Measurements from ENCODE around the gene RFTN1.

RFTN1 gene

GRCh38 chr3:16373341-16373946 is 140.1 kb downstream of the RFTN1 start:
- no peak for DNase-seq

GRCh38 chr3:16372362-16373292 is 140.9 kb downstream of the RFTN1 start:
- no peak for DNase-seq

- DNase-seq: peak in 1 of 4 experiments; percentile 7
Measured at GRCh38 chr3:16370872-16371740, 142.4 kb downstream of the RFTN1 start.

- no peak for DNase-seq
Measured at GRCh38 chr3:16370503-16370871, 143.0 kb downstream of the RFTN1 start.

- DNase-seq: no peak
Measured at GRCh38 chr3:16369885-16370284, 143.6 kb downstream of the RFTN1 start.

GRCh38 chr3:16369276-16369675 is 144.2 kb downstream of the RFTN1 start:
- DNase-seq: no peak

- DNase-seq: no peak
Measured at GRCh38 chr3:16366581-16366980, 146.9 kb downstream of the RFTN1 start.

- DNase-seq: no peak
Measured at GRCh38 chr3:16365491-16366128, 147.9 kb downstream of the RFTN1 start.

- no peak for DNase-seq
Measured at GRCh38 chr3:16364963-16365362, 148.5 kb downstream of the RFTN1 start.

GRCh38 chr3:16364323-16364722 is 149.2 kb downstream of the RFTN1 start:
- no peak for DNase-seq

GRCh38 chr3:16363636-16364035 is 149.9 kb downstream of the RFTN1 start:
- DNase-seq: no peak

GRCh38 chr3:16362770-16363169 is 150.7 kb downstream of the RFTN1 start:
- no peak for DNase-seq

- no peak for DNase-seq
Measured at GRCh38 chr3:16361087-16361486, 152.4 kb downstream of the RFTN1 start.

GRCh38 chr3:16359331-16359730 is 154.2 kb downstream of the RFTN1 start:
- no peak for DNase-seq

- no peak for DNase-seq
Measured at GRCh38 chr3:16358336-16358735, 155.2 kb downstream of the RFTN1 start.

- no peak for DNase-seq
Measured at GRCh38 chr3:16357186-16358121, 156.0 kb downstream of the RFTN1 start.

GRCh38 chr3:16355828-16356227 is 157.7 kb downstream of the RFTN1 start:
- no peak for DNase-seq

- no peak for DNase-seq
Measured at GRCh38 chr3:16354291-16354690, 159.2 kb downstream of the RFTN1 start.

- DNase-seq: no peak
Measured at GRCh38 chr3:16352428-16352827, 161.1 kb downstream of the RFTN1 start.

- no peak for DNase-seq
Measured at GRCh38 chr3:16350597-16351318, 162.7 kb downstream of the RFTN1 start.

GRCh38 chr3:16349986-16350596 is 163.4 kb downstream of the RFTN1 start:
- DNase-seq: no peak
